H9 (cell line): ENCODE results near the gene DEGS2. TPM values are rescaled to one million over a fixed set of nuclear protein-coding genes. Genes with fewer than 3 reads are reported as not detected.

Source experiments
- DNase-seq: peaks from one replicate; pipeline ENCODE4 v3.0.0-alpha.2; 2017
- H2AFZ ChIP-seq: one replicate; pipeline ENCODE4 v1.6.1; 2013; ENCODE audit warnings: mild to moderate bottlenecking, low read length, control low read depth, moderate library complexity
- H2AK5ac ChIP-seq: 2 replicates; pipeline ENCODE4 v1.6.1; 2013; ENCODE audit warnings: low read length, control low read depth, mixed read lengths; ENCODE audit not compliant: insufficient read length
- H2BK120ac ChIP-seq: one replicate; pipeline ENCODE4 v1.6.1; 2013; ENCODE audit warnings: low read depth, mild to moderate bottlenecking, low read length, control low read depth, inconsistent platforms; ENCODE audit not compliant: poor library complexity, severe bottlenecking
- H2BK12ac ChIP-seq: 2 replicates; pipeline ENCODE4 v1.6.1; 2013; ENCODE audit warnings: low read length, control low read depth, mixed read lengths, low read depth; ENCODE audit not compliant: insufficient read length
- H2BK15ac ChIP-seq: 2 replicates; pipeline ENCODE4 v1.6.1; 2013; ENCODE audit warnings: low read depth, low read length, control low read depth
- H2BK20ac ChIP-seq: one replicate; pipeline ENCODE4 v1.6.1; 2013; ENCODE audit warnings: low read depth, mild to moderate bottlenecking, low read length, control low read depth, inconsistent platforms; ENCODE audit not compliant: poor library complexity, severe bottlenecking
- H2BK5ac ChIP-seq: 2 replicates; pipeline ENCODE4 v1.6.1; 2013; ENCODE audit warnings: low read length, control low read depth, mixed read lengths; ENCODE audit not compliant: insufficient read length
- H3K14ac ChIP-seq: 2 replicates; pipeline ENCODE4 v1.6.1; 2013; ENCODE audit warnings: low read length, control low read depth; ENCODE audit not compliant: insufficient read depth
- H3K18ac ChIP-seq: 2 replicates; pipeline ENCODE4 v1.6.1; 2013; ENCODE audit warnings: low read depth, mild to moderate bottlenecking, mixed read lengths, low read length, control low read depth; ENCODE audit not compliant: insufficient read length
- H3K23ac ChIP-seq: 2 replicates; pipeline ENCODE4 v1.6.1; 2013; ENCODE audit warnings: low read length, control low read depth, mixed read lengths, low read depth; ENCODE audit not compliant: insufficient read length
- H3K23me2 ChIP-seq: 2 replicates; pipeline ENCODE4 v1.6.1; 2013; ENCODE audit warnings: low read depth, mild to moderate bottlenecking, mixed read lengths, low read length, control low read depth; ENCODE audit not compliant: insufficient read length, poor library complexity, severe bottlenecking
- H3K27ac ChIP-seq: 2 replicates; pipeline ENCODE4 v1.5.1; 2013; ENCODE audit warnings: low read length, control low read depth, mixed read lengths, low read depth; ENCODE audit not compliant: insufficient read length
- H3K27me3 ChIP-seq: 2 replicates; pipeline ENCODE4 v1.6.1; 2013; ENCODE audit warnings: low read length, control low read depth, inconsistent platforms; ENCODE audit not compliant: insufficient read depth
- H3K4ac ChIP-seq: 2 replicates; pipeline ENCODE4 v1.6.1; 2013; ENCODE audit warnings: low read depth, mild to moderate bottlenecking, control low read depth, inconsistent platforms, low read length, moderate library complexity
- H3K4me1 ChIP-seq: 2 replicates; pipeline ENCODE4 v1.6.1; 2013; ENCODE audit warnings: low read length, control low read depth, inconsistent platforms; ENCODE audit not compliant: insufficient read depth
- H3K4me2 ChIP-seq: 2 replicates; pipeline ENCODE4 v1.6.1; 2013; ENCODE audit warnings: low read length, control low read depth, mixed read lengths; ENCODE audit not compliant: insufficient read length, insufficient read depth
- H3K56ac ChIP-seq: 2 replicates; pipeline ENCODE4 v1.6.1; 2013; ENCODE audit warnings: low read depth, mild to moderate bottlenecking, mixed read lengths, low read length, control low read depth; ENCODE audit not compliant: insufficient read length
- H3K79me1 ChIP-seq: 2 replicates; pipeline ENCODE4 v1.6.1; 2013; ENCODE audit warnings: low read depth, mild to moderate bottlenecking, moderate library complexity, low read length, control low read depth, inconsistent platforms; ENCODE audit not compliant: insufficient read depth, poor library complexity, severe bottlenecking
- H3K79me2 ChIP-seq: 2 replicates; pipeline ENCODE4 v1.6.1; 2013; ENCODE audit warnings: low read length, control low read depth, inconsistent platforms; ENCODE audit not compliant: insufficient read depth
- H3K9ac ChIP-seq: 2 replicates; pipeline ENCODE4 v1.6.1; 2013; ENCODE audit warnings: low read length, control low read depth, mixed read lengths; ENCODE audit not compliant: insufficient read length; ENCODE audit errors: extremely low read depth
- H3K9me3 ChIP-seq: one replicate; pipeline ENCODE4 v1.6.1; 2013; ENCODE audit warnings: low read depth, low read length, inconsistent platforms; ENCODE audit not compliant: control insufficient read depth
- H3T11ph ChIP-seq: one replicate; pipeline ENCODE4 v1.6.1; 2013; ENCODE audit warnings: mild to moderate bottlenecking, low read length, control low read depth, inconsistent platforms
- H4K20me1 ChIP-seq: one replicate; pipeline ENCODE4 v1.6.1; 2013; ENCODE audit not compliant: control insufficient read depth, insufficient read length, insufficient read depth
- H4K5ac ChIP-seq: 2 replicates; pipeline ENCODE4 v1.6.1; 2013; ENCODE audit warnings: low read depth, mild to moderate bottlenecking, mixed read lengths, low read length, control low read depth; ENCODE audit not compliant: insufficient read length
- H4K8ac ChIP-seq: replicated peaks from 2 replicates; pipeline ENCODE4 v1.6.1; 2013; ENCODE audit warnings: low read length, control low read depth, mixed read lengths, low read depth; ENCODE audit not compliant: insufficient read length
- H4K91ac ChIP-seq: 2 replicates; pipeline ENCODE4 v1.6.1; 2013; ENCODE audit warnings: low read depth, mild to moderate bottlenecking, moderate library complexity, mixed read lengths, low read length, control low read depth; ENCODE audit not compliant: insufficient read length
- H3K27ac Mint-ChIP-seq, 3 experiments: 2 replicates in 2 of 3; 3 replicates in 1 of 3; pipeline ENCODE4 v1.8.0; 2020 to 2021; ENCODE audit warnings: mixed read lengths in 3 of 3, mild to moderate bottlenecking in 1 of 3, moderate library complexity in 1 of 3
- H3K27me3 Mint-ChIP-seq: 2 replicates; pipeline ENCODE4 v1.8.0; 2021; ENCODE audit warnings: low read depth, mild to moderate bottlenecking, moderate library complexity, mixed read lengths
- H3K36me3 Mint-ChIP-seq, 3 experiments: 2 replicates in 2 of 3; 3 replicates in 1 of 3; pipeline ENCODE4 v1.8.0; 2020 to 2021; ENCODE audit warnings: low read depth in 3 of 3, mixed read lengths in 3 of 3; ENCODE audit not compliant: insufficient read depth in 1 of 3
- H3K4me1 Mint-ChIP-seq, 2 experiments: 2 replicates each; pipeline ENCODE4 v1.8.0; 2020; ENCODE audit warnings: mixed read lengths in 2 of 2
- H3K4me3 Mint-ChIP-seq, 2 experiments: 2 replicates in 1 of 2; 3 replicates in 1 of 2; pipeline ENCODE4 v1.8.0; 2020 to 2021; ENCODE audit warnings: mild to moderate bottlenecking in 2 of 2, mixed read lengths in 2 of 2, moderate library complexity in 1 of 2
- H3K9me3 Mint-ChIP-seq, 2 experiments: 2 replicates in 1 of 2; 3 replicates in 1 of 2; pipeline ENCODE4 v1.8.0; 2020; ENCODE audit warnings: mild to moderate bottlenecking in 2 of 2, mixed read lengths in 2 of 2, moderate library complexity in 1 of 2
- CTCF ChIP-seq: fragments of 200-600 bp; sonication (generic); conservative IDR thresholded peaks from 3 replicates; pipeline ENCODE4 v1.8.0; 2021; ENCODE audit warnings: antibody characterized with exemption, mild to moderate bottlenecking
- WGBS: extraction: QIAGEN DNeasy Blood & Tissue Kit; methylation state at CpG from one replicate; pipeline ENCODE4 v1.1.7; 2013; ENCODE audit warnings: missing lambda C conversion rate, low lambda C conversion rate, mixed read lengths; ENCODE audit not compliant: insufficient read length; ENCODE audit errors: extremely low coverage; 5-methylcytosine and 5-hydroxymethylcytosine counted together
- total RNA-seq: library from RNA; stranded (reverse); gene quantifications from 2 replicates; pipeline ENCODE4 v1.2.1, GENCODE V29; 2021

DEGS2 gene
- total RNA-seq, 1 experiment from 2014 or later: 0.72 TPM

DNA sequence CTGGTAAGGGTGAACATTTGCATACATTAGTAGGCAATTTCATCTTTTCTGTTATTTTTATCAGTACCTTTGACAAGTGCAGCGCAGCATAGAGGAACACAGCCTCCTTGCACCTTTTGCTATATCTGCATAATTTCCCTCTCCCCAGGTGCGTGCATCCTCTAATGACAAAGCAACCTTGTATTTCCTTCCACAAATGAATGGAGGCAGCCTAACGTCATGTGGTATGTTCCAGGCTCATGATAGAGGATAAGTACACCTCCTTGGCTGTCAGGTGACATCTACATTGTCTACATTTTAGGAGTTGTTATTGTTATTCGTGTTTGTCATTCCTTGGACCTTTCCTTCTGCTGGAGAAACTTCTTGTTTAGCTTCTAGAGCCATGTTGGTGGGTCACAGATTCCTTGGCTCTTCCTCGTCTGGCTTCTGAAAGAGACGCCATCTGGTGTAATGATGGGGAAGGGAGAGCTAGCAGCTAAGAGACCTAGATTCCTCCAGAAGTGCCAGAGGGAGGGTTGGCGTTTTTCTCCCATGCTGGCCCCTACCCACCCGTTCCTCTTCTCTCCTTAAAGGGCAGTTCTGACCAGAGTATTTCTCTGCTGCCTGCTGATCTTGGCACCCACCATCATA lies 57.2 kb downstream of the DEGS2 start:
- H3K27me3 Mint-ChIP-seq: no peaks in the 10 kb centered on the region
- Histone ChIP-seq H3K27me3 (no peaks in the 10 kb centered on the region), H3K27ac (no peak overlapping the region), H3K9ac (no peak overlapping the region), H3K14ac (no peak overlapping the region), H2BK15ac (no peak overlapping the region), H4K20me1 (no peaks in the 10 kb centered on the region), H4K8ac (no peak overlapping the region), H3K23ac (no peak overlapping the region), H2AK5ac (no peak overlapping the region), H3T11ph (no peak overlapping the region), H3K4me1 (peaks cover 4% of the 10 kb centered on the region; the same call in 1 of the 2 replicates), H3K79me1 (no peaks in the 10 kb centered on the region), H3K18ac (no peak overlapping the region), H2AFZ (no peak overlapping the region), H4K91ac (no peak overlapping the region), H3K4ac (no peak overlapping the region), H3K9me3 (no peaks in the 10 kb centered on the region), H3K79me2 (no peaks in the 10 kb centered on the region), H3K23me2 (no peaks in the 10 kb centered on the region), H3K56ac (no peak overlapping the region), H2BK20ac (no peak overlapping the region), H2BK120ac (no peak overlapping the region), H2BK12ac (no peak overlapping the region), H2BK5ac (no peak overlapping the region), H4K5ac (no peak overlapping the region), H3K4me2 (no peak overlapping the region)
- no peak for DNase-seq
- no peaks in the 10 kb centered on the region for H3K9me3 Mint-ChIP-seq
- H3K27ac Mint-ChIP-seq: peak overlapping the region in 2 of 3 experiments; percentile 1 to 27; a peak in 3 of 7 replicates
- H3K4me3 Mint-ChIP-seq: no peak overlapping the region; a peak in 1 of 5 replicates
- WGBS: no CpG with 5 or more reads among the region's 8 CpGs
- H3K36me3 Mint-ChIP-seq: peaks cover 0 to 4% (median 0%) of the 10 kb centered on the region in 3 experiments; a peak in 4 of 7 replicates
- H3K4me1 Mint-ChIP-seq: peaks cover 7 to 9% of the 10 kb centered on the region in 2 experiments
- TF ChIP-seq CTCF: peak; percentile 35; the same call in 2 of the 3 replicates
